Fibroblast of the aortic adventitia (primary cell): ENCODE results near the gene ZNF26. TPM values are rescaled to one million over a fixed set of nuclear protein-coding genes. Genes with fewer than 3 reads are reported as not detected.
"Not testable (repeated sequence)": the region's sequence is repeated elsewhere in the genome, so short reads cannot be mapped to it uniquely, and the experiment has no call there.

Experiments
- DNase-seq: peaks from one replicate; pipeline ENCODE4 v3.0.0-alpha.2; 2010; ENCODE audit warnings: low read depth
- H3K4me3 ChIP-seq: 2 replicates; pipeline ENCODE4 v1.5.1; 2011; ENCODE audit warnings: low read depth, mild to moderate bottlenecking, control low read depth, low read length, moderate library complexity
- total RNA-seq: library from RNA; depleted of rRNA; stranded (reverse); fragments of >200 nt; gene quantifications from 2 replicates; pipeline ENCODE4 v1.2.3, GENCODE V29; 2012; ENCODE audit warnings: low replicate concordance
- TF ChIP-seq, protein P1 (sequence below): IDR thresholded peaks from 2 replicates; pipeline ENCODE4 v1.5.1; 2011; ENCODE audit warnings: mild to moderate bottlenecking, low read length, control low read depth, inconsistent platforms; ENCODE audit not compliant: insufficient read depth

The ZNF26 gene
- total RNA-seq, 1 donor = 14.0 TPM

GRCh38 chr12:132952371-132953162, 33.6 kb upstream of the ZNF26 start:
- H3K4me3 ChIP-seq = no peak overlapping the region
- no peak for DNase-seq
- TF ChIP-seq, protein P1, sequence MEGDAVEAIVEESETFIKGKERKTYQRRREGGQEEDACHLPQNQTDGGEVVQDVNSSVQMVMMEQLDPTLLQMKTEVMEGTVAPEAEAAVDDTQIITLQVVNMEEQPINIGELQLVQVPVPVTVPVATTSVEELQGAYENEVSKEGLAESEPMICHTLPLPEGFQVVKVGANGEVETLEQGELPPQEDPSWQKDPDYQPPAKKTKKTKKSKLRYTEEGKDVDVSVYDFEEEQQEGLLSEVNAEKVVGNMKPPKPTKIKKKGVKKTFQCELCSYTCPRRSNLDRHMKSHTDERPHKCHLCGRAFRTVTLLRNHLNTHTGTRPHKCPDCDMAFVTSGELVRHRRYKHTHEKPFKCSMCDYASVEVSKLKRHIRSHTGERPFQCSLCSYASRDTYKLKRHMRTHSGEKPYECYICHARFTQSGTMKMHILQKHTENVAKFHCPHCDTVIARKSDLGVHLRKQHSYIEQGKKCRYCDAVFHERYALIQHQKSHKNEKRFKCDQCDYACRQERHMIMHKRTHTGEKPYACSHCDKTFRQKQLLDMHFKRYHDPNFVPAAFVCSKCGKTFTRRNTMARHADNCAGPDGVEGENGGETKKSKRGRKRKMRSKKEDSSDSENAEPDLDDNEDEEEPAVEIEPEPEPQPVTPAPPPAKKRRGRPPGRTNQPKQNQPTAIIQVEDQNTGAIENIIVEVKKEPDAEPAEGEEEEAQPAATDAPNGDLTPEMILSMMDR = no peak

GRCh38 chr12:132953163-132953425, 33.1 kb upstream of the ZNF26 start:
- TF ChIP-seq, protein P1 = no peak
- DNase-seq = no peak
- H3K4me3 ChIP-seq = no peak overlapping the region

DNA sequence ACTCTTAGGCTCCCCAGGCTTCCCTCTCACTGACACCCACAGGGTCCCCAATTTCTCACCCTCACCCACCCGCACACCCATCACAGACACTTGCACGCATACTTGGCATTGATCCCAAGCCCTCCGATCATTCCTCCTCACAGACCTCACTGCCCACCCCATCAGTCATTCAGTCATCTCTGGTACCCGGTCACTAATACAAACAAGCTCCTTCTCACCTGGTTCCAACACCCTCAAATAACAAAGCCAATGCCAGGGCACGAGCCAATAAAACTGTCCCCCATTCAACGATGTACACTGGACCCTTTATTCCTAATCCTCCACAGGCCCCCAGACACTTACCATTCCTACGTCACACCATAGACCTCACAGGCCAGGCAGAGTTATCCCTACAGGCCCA, 32.4 kb upstream of the ZNF26 start:
- H3K4me3 ChIP-seq = no peak overlapping the region
- DNase-seq = no peak
- TF ChIP-seq, protein P1 = no peak

GRCh38 chr12:132954471-132955048, 31.6 kb upstream of the ZNF26 start:
- H3K4me3 ChIP-seq = peak overlapping the region; percentile 89
- DNase-seq = no peak

DNA sequence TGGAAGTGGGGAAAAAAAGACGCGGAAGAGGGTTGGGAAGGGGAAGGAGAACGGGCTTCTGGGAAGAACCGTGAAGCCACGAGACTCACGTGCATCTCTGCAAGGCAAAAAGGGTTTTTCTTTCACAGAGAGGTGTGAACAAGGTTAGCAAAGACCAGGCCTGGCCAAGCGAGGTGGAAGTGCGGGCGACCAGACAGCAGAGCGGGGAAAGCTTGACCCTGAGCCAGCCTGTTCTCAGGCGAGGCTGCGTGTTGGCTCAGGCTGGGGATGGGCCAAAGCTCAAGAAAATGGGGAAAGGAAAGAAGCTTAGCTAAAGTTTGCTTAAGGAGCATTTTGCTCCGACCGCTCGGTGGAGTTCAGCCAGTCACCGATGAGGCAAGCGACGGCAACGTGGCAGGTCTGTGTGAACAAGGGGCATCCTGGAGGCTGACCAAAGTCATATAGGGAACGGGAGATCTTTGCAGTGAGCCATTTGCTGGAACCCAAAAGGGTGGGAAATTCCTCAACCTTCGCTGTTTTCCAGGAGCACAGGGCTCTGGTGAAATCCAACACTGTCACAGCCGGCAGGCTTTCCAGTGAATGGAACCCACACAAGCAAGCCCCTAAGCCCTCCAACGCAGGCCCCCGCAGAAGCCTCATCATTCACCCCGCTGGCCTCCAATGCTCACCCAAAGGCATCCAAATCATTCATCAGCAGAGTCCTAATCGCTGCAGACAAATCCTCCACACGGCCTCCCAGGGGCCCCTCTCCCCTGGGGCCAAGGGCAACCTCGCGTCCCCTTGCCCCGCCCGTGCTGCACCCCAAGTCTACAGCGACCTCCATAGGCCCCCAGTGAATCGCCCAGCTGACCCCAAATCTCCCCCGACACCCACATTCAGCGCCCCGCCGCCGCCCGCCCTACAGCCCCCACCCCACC, 30.8 kb upstream of the ZNF26 start:
- peak; percentile 74 for DNase-seq
- TF ChIP-seq, protein P1 = no peak
- peak overlapping the region; percentile 89 for H3K4me3 ChIP-seq

More at GRCh38 chr12:132954471-132955048, 31.6 kb upstream of the ZNF26 start:
- TF ChIP-seq, protein P1 = no peak

DNA sequence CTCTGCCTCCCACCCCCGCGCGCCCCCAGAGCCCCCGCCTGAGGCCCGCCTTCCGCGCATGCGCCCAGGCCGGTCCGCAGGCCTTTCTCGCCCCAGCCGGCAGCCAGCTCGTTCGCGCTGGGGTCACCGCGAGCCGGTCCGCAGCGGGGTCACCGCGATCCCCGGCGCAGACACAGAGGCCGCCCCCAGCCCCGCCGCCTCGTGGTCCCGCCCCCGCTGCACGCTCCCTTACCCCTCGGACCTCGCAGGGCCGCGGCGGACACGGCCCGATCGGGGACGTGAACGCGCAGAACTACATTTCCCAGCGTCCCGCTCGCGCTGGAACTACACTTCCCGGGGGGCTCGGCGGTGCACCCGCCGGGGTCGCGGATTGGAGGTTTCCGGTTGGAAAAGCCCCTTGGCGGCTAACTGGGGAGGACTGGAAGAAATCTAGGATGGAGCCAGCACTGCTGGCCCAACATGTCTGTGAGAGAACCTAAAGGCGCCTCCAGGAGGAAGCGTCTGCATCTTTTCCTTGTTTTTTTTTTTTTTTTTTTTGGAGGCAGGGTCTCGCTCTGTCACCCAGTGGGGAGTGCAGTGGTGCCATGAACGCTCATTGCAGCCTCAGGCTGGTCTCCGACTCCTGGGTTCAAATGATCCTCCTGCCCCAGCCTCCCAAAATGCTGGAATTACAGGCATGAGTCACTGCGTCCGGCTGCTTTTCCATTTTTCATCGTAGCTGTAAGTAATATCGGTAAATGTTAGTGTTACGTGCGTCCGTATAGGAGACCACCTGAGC, 30.0 kb upstream of the ZNF26 start, which contains the start of gene ZNF605:
TSS of gene ZNF605 (minus strand) at position 296 of the 778 bp plus-strand sequence. CDS start 10,671 bp downstream, outside the sequence.
- H3K4me3 ChIP-seq = peak within 1 kb of the TSS; percentile 89
- TF ChIP-seq, protein P1 = no peak
- peak; percentile 89 for DNase-seq

- not testable (repeated sequence) for H3K4me3 ChIP-seq, DNase-seq
These were observed 24.4 kb upstream of the ZNF26 start for GRCh38 chr12:132961790-132962189.
